Panc1 (cell line): Measurements from ENCODE around the gene TLL2.

Experiments used
- POLR2AphosphoS5 ChIP-seq: IDR thresholded peaks from 2 replicates; pipeline ENCODE4 v1.6.1; 2012; ENCODE audit warnings: mild to moderate bottlenecking, low read depth, low read length, moderate library complexity
- SIN3A ChIP-seq: IDR thresholded peaks from 2 replicates; pipeline ENCODE4 v1.6.1; 2012; ENCODE audit warnings: low read depth, mild to moderate bottlenecking, low read length, moderate library complexity, borderline replicate concordance; ENCODE audit not compliant: insufficient read depth
- TCF7L2 ChIP-seq: IDR thresholded peaks from 2 replicates; pipeline ENCODE4 v1.6.1; 2011; ENCODE audit warnings: mild to moderate bottlenecking, low read depth, low read length, inconsistent platforms
- TF ChIP-seq, protein P1 (sequence below): fragments of 450-650 bp; IDR thresholded peaks from 2 replicates; pipeline ENCODE4 v1.5.1; 2017; ENCODE audit warnings: mild to moderate bottlenecking
- TF ChIP-seq, protein P2 (sequence below), 2 experiments: IDR thresholded peaks; 2 replicates each; pipeline ENCODE4 v1.6.1; 2011 to 2012; ENCODE audit warnings: low read depth in 2 of 2, control low read depth in 1 of 2, low read length in 1 of 2, mild to moderate bottlenecking in 1 of 2, moderate library complexity in 1 of 2; ENCODE audit not compliant: insufficient read depth in 1 of 2

DNA sequence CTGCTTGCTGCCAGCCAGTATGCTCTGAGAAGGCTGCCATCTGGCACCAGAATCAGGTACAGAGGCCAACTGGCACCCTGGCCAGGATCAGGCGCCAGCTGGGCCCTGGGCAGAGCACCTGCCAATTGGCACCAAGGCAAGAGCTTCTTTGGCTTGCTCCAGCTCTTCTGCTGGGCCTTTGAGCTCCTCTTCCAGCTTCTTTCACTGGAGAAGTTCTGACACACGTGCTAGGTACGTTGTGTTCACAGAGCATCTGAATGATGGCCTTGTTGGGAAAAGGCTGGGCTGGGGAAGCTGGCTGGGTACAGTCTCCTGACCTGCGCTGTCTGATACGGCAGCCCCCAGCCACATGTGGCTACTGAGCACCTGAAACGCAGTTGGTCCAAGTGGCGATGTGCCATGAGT lies 123.3 kb downstream of the TLL2 start:
- TF ChIP-seq, protein P1, sequence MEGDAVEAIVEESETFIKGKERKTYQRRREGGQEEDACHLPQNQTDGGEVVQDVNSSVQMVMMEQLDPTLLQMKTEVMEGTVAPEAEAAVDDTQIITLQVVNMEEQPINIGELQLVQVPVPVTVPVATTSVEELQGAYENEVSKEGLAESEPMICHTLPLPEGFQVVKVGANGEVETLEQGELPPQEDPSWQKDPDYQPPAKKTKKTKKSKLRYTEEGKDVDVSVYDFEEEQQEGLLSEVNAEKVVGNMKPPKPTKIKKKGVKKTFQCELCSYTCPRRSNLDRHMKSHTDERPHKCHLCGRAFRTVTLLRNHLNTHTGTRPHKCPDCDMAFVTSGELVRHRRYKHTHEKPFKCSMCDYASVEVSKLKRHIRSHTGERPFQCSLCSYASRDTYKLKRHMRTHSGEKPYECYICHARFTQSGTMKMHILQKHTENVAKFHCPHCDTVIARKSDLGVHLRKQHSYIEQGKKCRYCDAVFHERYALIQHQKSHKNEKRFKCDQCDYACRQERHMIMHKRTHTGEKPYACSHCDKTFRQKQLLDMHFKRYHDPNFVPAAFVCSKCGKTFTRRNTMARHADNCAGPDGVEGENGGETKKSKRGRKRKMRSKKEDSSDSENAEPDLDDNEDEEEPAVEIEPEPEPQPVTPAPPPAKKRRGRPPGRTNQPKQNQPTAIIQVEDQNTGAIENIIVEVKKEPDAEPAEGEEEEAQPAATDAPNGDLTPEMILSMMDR: no peak
- TF ChIP-seq SIN3A (no peak), POLR2AphosphoS5 (no peak), TCF7L2 (no peak)
- TF ChIP-seq, protein P2, sequence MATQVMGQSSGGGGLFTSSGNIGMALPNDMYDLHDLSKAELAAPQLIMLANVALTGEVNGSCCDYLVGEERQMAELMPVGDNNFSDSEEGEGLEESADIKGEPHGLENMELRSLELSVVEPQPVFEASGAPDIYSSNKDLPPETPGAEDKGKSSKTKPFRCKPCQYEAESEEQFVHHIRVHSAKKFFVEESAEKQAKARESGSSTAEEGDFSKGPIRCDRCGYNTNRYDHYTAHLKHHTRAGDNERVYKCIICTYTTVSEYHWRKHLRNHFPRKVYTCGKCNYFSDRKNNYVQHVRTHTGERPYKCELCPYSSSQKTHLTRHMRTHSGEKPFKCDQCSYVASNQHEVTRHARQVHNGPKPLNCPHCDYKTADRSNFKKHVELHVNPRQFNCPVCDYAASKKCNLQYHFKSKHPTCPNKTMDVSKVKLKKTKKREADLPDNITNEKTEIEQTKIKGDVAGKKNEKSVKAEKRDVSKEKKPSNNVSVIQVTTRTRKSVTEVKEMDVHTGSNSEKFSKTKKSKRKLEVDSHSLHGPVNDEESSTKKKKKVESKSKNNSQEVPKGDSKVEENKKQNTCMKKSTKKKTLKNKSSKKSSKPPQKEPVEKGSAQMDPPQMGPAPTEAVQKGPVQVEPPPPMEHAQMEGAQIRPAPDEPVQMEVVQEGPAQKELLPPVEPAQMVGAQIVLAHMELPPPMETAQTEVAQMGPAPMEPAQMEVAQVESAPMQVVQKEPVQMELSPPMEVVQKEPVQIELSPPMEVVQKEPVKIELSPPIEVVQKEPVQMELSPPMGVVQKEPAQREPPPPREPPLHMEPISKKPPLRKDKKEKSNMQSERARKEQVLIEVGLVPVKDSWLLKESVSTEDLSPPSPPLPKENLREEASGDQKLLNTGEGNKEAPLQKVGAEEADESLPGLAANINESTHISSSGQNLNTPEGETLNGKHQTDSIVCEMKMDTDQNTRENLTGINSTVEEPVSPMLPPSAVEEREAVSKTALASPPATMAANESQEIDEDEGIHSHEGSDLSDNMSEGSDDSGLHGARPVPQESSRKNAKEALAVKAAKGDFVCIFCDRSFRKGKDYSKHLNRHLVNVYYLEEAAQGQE (IDR thresholded peaks at IDR 0.05; ENCODE audit: insufficient read depth in 1 of 2, low read depth in 2 of 2, low read length in 1 of 2): no peak
